HUES6 (cell line): ENCODE data around the gene SPAG6.
"Not testable (repeated sequence)": the region's sequence is repeated elsewhere in the genome, so short reads cannot be mapped to it uniquely, and the experiment has no call there.

ENCODE experiments used
- H3K27ac ChIP-seq: 2 replicates; pipeline ENCODE4 v1.7.0; 2013; ENCODE audit warnings: low read depth, mild to moderate bottlenecking, low read length, inconsistent platforms
- H3K27me3 ChIP-seq: 2 replicates; pipeline ENCODE4 v1.6.1; 2013; ENCODE audit warnings: low read length; ENCODE audit not compliant: control insufficient read depth, insufficient read depth
- H3K36me3 ChIP-seq: 2 replicates; pipeline ENCODE4 v1.6.1; 2013; ENCODE audit warnings: low read length; ENCODE audit not compliant: control insufficient read depth, insufficient read depth
- H3K4me1 ChIP-seq: 2 replicates; pipeline ENCODE4 v1.6.1; 2013; ENCODE audit warnings: low read length; ENCODE audit not compliant: control insufficient read depth, insufficient read depth
- H3K4me3 ChIP-seq: 2 replicates; pipeline ENCODE4 v1.5.1; 2013; ENCODE audit warnings: low read depth, low read length
- H3K9ac ChIP-seq: one replicate; pipeline ENCODE4 v1.6.1; 2013; ENCODE audit warnings: mild to moderate bottlenecking, low read length
- H3K9me3 ChIP-seq: 2 replicates; pipeline ENCODE4 v1.6.1; 2013; ENCODE audit warnings: low read depth, low read length; ENCODE audit not compliant: control insufficient read depth, insufficient read depth

The SPAG6 gene

GRCh38 chr10:22345301-22346095, at the start of gene SPAG6:
TSS of gene SPAG6 (plus strand) at chr10:22345496. CDS start at chr10:22345612, 116 bp downstream.
- Histone ChIP-seq H3K27me3 (peaks cover 89% of the 10 kb centered on the region), H3K4me3 (peak within 1 kb of the TSS; percentile 79), H3K9me3 (no peaks in the 10 kb centered on the region), H3K27ac (no peak within 1 kb of the TSS), H3K9ac (no peak within 1 kb of the TSS), H3K4me1 (peaks cover 11% of the 10 kb centered on the region), H3K36me3 (no peaks in the 10 kb centered on the region)

GRCh38 chr10:22301193-22301592, 44.1 kb upstream of the SPAG6 start:
- no peak overlapping the region for H3K9ac ChIP-seq

GRCh38 chr10:22303461-22303860, 41.8 kb upstream of the SPAG6 start:
- H3K9me3 ChIP-seq, result no peaks in the 10 kb centered on the region

More at GRCh38 chr10:22301193-22301592, 44.1 kb upstream of the SPAG6 start:
- Histone ChIP-seq H3K4me3 (no peak overlapping the region), H3K27ac (no peak overlapping the region), H3K36me3 (no peaks in the 10 kb centered on the region), H3K9me3 (no peaks in the 10 kb centered on the region), H3K4me1 (no peaks in the 10 kb centered on the region), H3K27me3 (no peaks in the 10 kb centered on the region)

GRCh38 chr10:22305721-22306120, 39.6 kb upstream of the SPAG6 start:
- no peak overlapping the region for H3K27ac ChIP-seq
- no peaks in the 10 kb centered on the region for H3K36me3 ChIP-seq
- H3K4me3 ChIP-seq, result no peak overlapping the region
- no peaks in the 10 kb centered on the region for H3K9me3 ChIP-seq
- no peak overlapping the region for H3K9ac ChIP-seq
- H3K27me3 ChIP-seq, result no peaks in the 10 kb centered on the region; the same call in 1 of the 2 replicates
- H3K4me1 ChIP-seq, result no peaks in the 10 kb centered on the region

More at GRCh38 chr10:22303461-22303860, 41.8 kb upstream of the SPAG6 start:
- Histone ChIP-seq H3K36me3 (no peaks in the 10 kb centered on the region), H3K27me3 (no peaks in the 10 kb centered on the region), H3K9ac (no peak overlapping the region), H3K4me3 (no peak overlapping the region), H3K27ac (no peak overlapping the region), H3K4me1 (no peaks in the 10 kb centered on the region)

- Histone ChIP-seq H3K27me3 (peaks cover 5% of the 10 kb centered on the region; the same call in 1 of the 2 replicates), H3K4me3 (no peak overlapping the region), H3K4me1 (no peaks in the 10 kb centered on the region), H3K9me3 (no peaks in the 10 kb centered on the region), H3K27ac (no peak overlapping the region), H3K9ac (no peak overlapping the region), H3K36me3 (no peaks in the 10 kb centered on the region)
Observed at GRCh38 chr10:22308390-22308789, 36.9 kb upstream of the SPAG6 start.

GRCh38 chr10:22309180-22310000, 35.9 kb upstream of the SPAG6 start:
- no peak overlapping the region for H3K9ac ChIP-seq
- H3K36me3 ChIP-seq, result no peaks in the 10 kb centered on the region
- H3K27ac ChIP-seq, result no peak overlapping the region
- no peaks in the 10 kb centered on the region for H3K4me1 ChIP-seq
- no peak overlapping the region for H3K4me3 ChIP-seq
- H3K9me3 ChIP-seq, result no peaks in the 10 kb centered on the region
- H3K27me3 ChIP-seq, result peaks cover 15% of the 10 kb centered on the region

GRCh38 chr10:22310012-22310411, 35.3 kb upstream of the SPAG6 start:
- not testable (repeated sequence) for H3K9ac ChIP-seq, H3K9me3 ChIP-seq, H3K27ac ChIP-seq, H3K4me1 ChIP-seq, H3K4me3 ChIP-seq, H3K36me3 ChIP-seq
- peaks cover 21% of the 10 kb centered on the region for H3K27me3 ChIP-seq

- Histone ChIP-seq H3K27me3 (peaks cover 30% of the 10 kb centered on the region), H3K9me3 (no peaks in the 10 kb centered on the region), H3K4me3 (no peak overlapping the region), H3K36me3 (no peaks in the 10 kb centered on the region), H3K27ac (no peak overlapping the region), H3K9ac (no peak overlapping the region), H3K4me1 (no peaks in the 10 kb centered on the region)
Observed at GRCh38 chr10:22310928-22311327, 34.4 kb upstream of the SPAG6 start.

GRCh38 chr10:22314852-22315251, 30.4 kb upstream of the SPAG6 start:
- Histone ChIP-seq H3K9me3 (no peaks in the 10 kb centered on the region), H3K9ac (no peak overlapping the region), H3K36me3 (no peaks in the 10 kb centered on the region), H3K4me3 (no peak overlapping the region), H3K27ac (no peak overlapping the region), H3K4me1 (peaks cover 18% of the 10 kb centered on the region), H3K27me3 (peaks cover 64% of the 10 kb centered on the region)

GRCh38 chr10:22315455-22316285, 29.6 kb upstream of the SPAG6 start:
- peak overlapping the region; percentile 88 for H3K4me3 ChIP-seq
- H3K27me3 ChIP-seq, result peaks cover 69% of the 10 kb centered on the region
- no peaks in the 10 kb centered on the region for H3K36me3 ChIP-seq
- peak overlapping the region; percentile 67 for H3K9ac ChIP-seq
- peaks cover 21% of the 10 kb centered on the region for H3K4me1 ChIP-seq
- no peaks in the 10 kb centered on the region for H3K9me3 ChIP-seq
- no peak overlapping the region for H3K27ac ChIP-seq
